Caco-2 (cell line): Measurements from ENCODE around the gene KCNK4. TPM values are rescaled to one million over a fixed set of nuclear protein-coding genes. Genes with fewer than 3 reads are reported as not detected.

Source experiments
- BruUV-seq: library from RNA; stranded (reverse); fragments of 400-500 nt; replicated peaks from 2 replicates; lab custom pipeline; 2021; lab: Mats Ljungman, UMichigan
- CTCF ChIA-PET: fragments of 300-600 bp; sonication (Branson Sonifier 250); formaldehyde crosslinking; loops from one replicate; lab custom pipeline; 2022; ENCODE audit warnings: antibody characterized with exemption; lab: Charles Lee
- POLR2A ChIA-PET: fragments of 300-600 bp; sonication (Branson Sonifier 250); formaldehyde crosslinking; loops from one replicate; lab custom pipeline; 2022; ENCODE audit warnings: antibody characterized with exemption; lab: Charles Lee
- DNase-seq, 2 experiments: peaks; one replicate each; pipeline versions ENCODE4 v3.0.0 to v3.0.0-alpha.2; 2020 to 2022
- H3K27me3 ChIP-seq: replicated peaks from 2 replicates; pipeline ENCODE4 v1.6.0; 2011; ENCODE audit warnings: low read length; ENCODE audit not compliant: control insufficient read depth, insufficient read depth
- H3K36me3 ChIP-seq: 2 replicates; pipeline ENCODE4 v1.5.1; 2011; ENCODE audit warnings: low read length; ENCODE audit not compliant: control insufficient read depth, insufficient read depth
- H3K4me1 ChIP-seq: fragments of 250-450 bp; sonication (Bioruptor Pico); 2 replicates; pipeline ENCODE4 v1.5.1; 2020; ENCODE audit warnings: mild to moderate bottlenecking
- H3K4me3 ChIP-seq: 2 replicates; pipeline ENCODE4 v1.5.1; 2011; ENCODE audit warnings: low read depth, mild to moderate bottlenecking, control low read depth, low read length
- H3K9me3 ChIP-seq: fragments of 250-450 bp; sonication (Bioruptor Pico); 2 replicates; pipeline ENCODE4 v1.5.1; 2020; ENCODE audit warnings: mild to moderate bottlenecking, moderate library complexity
- H3K27ac Mint-ChIP-seq: one replicate; pipeline ENCODE4 v1.8.0; 2022; ENCODE audit warnings: mixed read lengths; ENCODE audit not compliant: unreplicated experiment
- H3K27me3 Mint-ChIP-seq: one replicate; pipeline ENCODE4 v1.8.0; 2022; ENCODE audit warnings: mixed read lengths; ENCODE audit not compliant: insufficient read depth, unreplicated experiment
- H3K36me3 Mint-ChIP-seq: one replicate; pipeline ENCODE4 v1.8.0; 2022; ENCODE audit warnings: mild to moderate bottlenecking, mixed read lengths; ENCODE audit not compliant: insufficient read depth, unreplicated experiment
- H3K4me1 Mint-ChIP-seq: one replicate; pipeline ENCODE4 v1.8.0; 2022; ENCODE audit warnings: low read depth, mixed read lengths; ENCODE audit not compliant: unreplicated experiment
- H3K4me3 Mint-ChIP-seq: one replicate; pipeline ENCODE4 v1.8.0; 2022; ENCODE audit warnings: mild to moderate bottlenecking, moderate library complexity, mixed read lengths; ENCODE audit not compliant: unreplicated experiment
- H3K9me3 Mint-ChIP-seq: one replicate; pipeline ENCODE4 v1.8.0; 2022; ENCODE audit warnings: mixed read lengths; ENCODE audit not compliant: unreplicated experiment
- intact Hi-C: fragments of 100-400 bp; cut with micrococcal nuclease; formaldehyde crosslinking; loops from one replicate; pipeline ENCODE4 v1.10.0; 2022; ENCODE audit not compliant: unreplicated experiment
- total RNA-seq: library from RNA; stranded (reverse); gene quantifications from 2 replicates; pipeline ENCODE4 v1.2.3, GENCODE V29; 2022
- TF ChIP-seq, protein P1 (sequence below), 2 experiments: fragments of 200-600 bp in 1 of 2; IDR thresholded peaks; 1 replicate in 1 of 2; 2 replicates in 1 of 2; pipeline versions ENCODE4 v1.5.1 to v1.8.0; 2011 to 2022; ENCODE audit warnings: antibody characterized with exemption in 1 of 2, control low read depth in 1 of 2, inconsistent platforms in 1 of 2, low read depth in 1 of 2, low read length in 1 of 2, mild to moderate bottlenecking in 1 of 2, moderate library complexity in 1 of 2; ENCODE audit not compliant: insufficient read depth in 1 of 2, severe bottlenecking in 1 of 2, unreplicated experiment in 1 of 2

KCNK4 gene
- total RNA-seq, 1 experiment from 2014 or later: not detected

- H3K4me1 Mint-ChIP-seq: peaks cover 12% of the 10 kb centered on the region
- H3K36me3 ChIP-seq: no peaks in the 10 kb centered on the region
- POLR2A ChIA-PET: interaction anchor here (0.6 kb wide), 1 partner anchor 13 kb away, joined by 3 read pairs; no protein-coding TSS in a partner anchor
- no peak overlapping the region for H3K4me3 Mint-ChIP-seq
- H3K27me3 Mint-ChIP-seq: no peaks in the 10 kb centered on the region
- no TSS peak for BruUV-seq
- no peak overlapping the region for H3K27ac Mint-ChIP-seq
- TF ChIP-seq, protein P1, sequence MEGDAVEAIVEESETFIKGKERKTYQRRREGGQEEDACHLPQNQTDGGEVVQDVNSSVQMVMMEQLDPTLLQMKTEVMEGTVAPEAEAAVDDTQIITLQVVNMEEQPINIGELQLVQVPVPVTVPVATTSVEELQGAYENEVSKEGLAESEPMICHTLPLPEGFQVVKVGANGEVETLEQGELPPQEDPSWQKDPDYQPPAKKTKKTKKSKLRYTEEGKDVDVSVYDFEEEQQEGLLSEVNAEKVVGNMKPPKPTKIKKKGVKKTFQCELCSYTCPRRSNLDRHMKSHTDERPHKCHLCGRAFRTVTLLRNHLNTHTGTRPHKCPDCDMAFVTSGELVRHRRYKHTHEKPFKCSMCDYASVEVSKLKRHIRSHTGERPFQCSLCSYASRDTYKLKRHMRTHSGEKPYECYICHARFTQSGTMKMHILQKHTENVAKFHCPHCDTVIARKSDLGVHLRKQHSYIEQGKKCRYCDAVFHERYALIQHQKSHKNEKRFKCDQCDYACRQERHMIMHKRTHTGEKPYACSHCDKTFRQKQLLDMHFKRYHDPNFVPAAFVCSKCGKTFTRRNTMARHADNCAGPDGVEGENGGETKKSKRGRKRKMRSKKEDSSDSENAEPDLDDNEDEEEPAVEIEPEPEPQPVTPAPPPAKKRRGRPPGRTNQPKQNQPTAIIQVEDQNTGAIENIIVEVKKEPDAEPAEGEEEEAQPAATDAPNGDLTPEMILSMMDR (IDR thresholded peaks at IDR 0.05; ENCODE audit: insufficient read depth in 1 of 2, low read depth in 1 of 2, low read length in 1 of 2, severe bottlenecking in 1 of 2, unreplicated experiment in 1 of 2): no peak
- H3K4me1 ChIP-seq: peaks cover 5% of the 10 kb centered on the region; the same call in 1 of the 2 replicates
- H3K9me3 ChIP-seq: no peaks in the 10 kb centered on the region
- intact Hi-C loops: no loop called here
- DNase-seq: no peak
- no peaks in the 10 kb centered on the region for H3K27me3 ChIP-seq
- no peak overlapping the region for H3K4me3 ChIP-seq
- CTCF ChIA-PET: interaction anchor here (0.7 to 1.9 kb wide), 4 partner anchors 16 to 860 kb away, joined by 3 to 7 read pairs (median 5); partner anchors contain the start of gene PRDX5
- H3K36me3 Mint-ChIP-seq: peaks cover 4% of the 10 kb centered on the region
- no peaks in the 10 kb centered on the region for H3K9me3 Mint-ChIP-seq
Observed at GRCh38 chr11:64338716-64339115, 47.6 kb downstream of the KCNK4 start.

GRCh38 chr11:64339286-64339685, 48.2 kb downstream of the KCNK4 start:
- H3K9me3 ChIP-seq: no peaks in the 10 kb centered on the region
- no peaks in the 10 kb centered on the region for H3K36me3 ChIP-seq
- no TSS peak for BruUV-seq
- H3K27me3 ChIP-seq: no peaks in the 10 kb centered on the region
- ChIA-PET POLR2A (no interaction called here), CTCF (interaction anchor here (1.9 kb wide), 1 partner anchor 15 kb away, joined by 7 read pairs; no protein-coding TSS in a partner anchor)
- H3K4me1 ChIP-seq: peaks cover 5% of the 10 kb centered on the region; the same call in 1 of the 2 replicates
- H3K9me3 Mint-ChIP-seq: no peaks in the 10 kb centered on the region
- no peaks in the 10 kb centered on the region for H3K27me3 Mint-ChIP-seq
- no peak for DNase-seq
- no peak overlapping the region for H3K4me3 Mint-ChIP-seq
- TF ChIP-seq, protein P1 (IDR thresholded peaks at IDR 0.05; ENCODE audit: insufficient read depth in 1 of 2, low read depth in 1 of 2, low read length in 1 of 2, severe bottlenecking in 1 of 2, unreplicated experiment in 1 of 2): no peak
- intact Hi-C loops: no loop called here
- H3K4me3 ChIP-seq: no peak overlapping the region
- H3K36me3 Mint-ChIP-seq: peaks cover 4% of the 10 kb centered on the region
- H3K27ac Mint-ChIP-seq: no peak overlapping the region
- H3K4me1 Mint-ChIP-seq: peaks cover 12% of the 10 kb centered on the region

GRCh38 chr11:64339754-64340408, 48.8 kb downstream of the KCNK4 start, which contains the start of gene CCDC88B:
Gene CCDC88B, plus strand, starts transcription at chr11:64340204. Its CDS starts 63 bp downstream, at chr11:64340267.
- H3K4me3 ChIP-seq: no peak within 1 kb of the TSS

More at GRCh38 chr11:64339754-64340408, 48.8 kb downstream of the KCNK4 start, which contains the start of gene CCDC88B:
- no peaks in the 10 kb centered on the region for H3K27me3 ChIP-seq
- Mint-ChIP-seq H3K27me3 (no peaks in the 10 kb centered on the region), H3K27ac (no peak within 1 kb of the TSS), H3K4me3 (no peak within 1 kb of the TSS), H3K4me1 (peaks cover 10% of the 10 kb centered on the region), H3K9me3 (no peaks in the 10 kb centered on the region), H3K36me3 (peaks cover 2% of the 10 kb centered on the region)
- no peaks in the 10 kb centered on the region; the same call in 1 of the 2 replicates for H3K4me1 ChIP-seq
- POLR2A ChIA-PET: no interaction called here
- TF ChIP-seq, protein P1 (IDR thresholded peaks at IDR 0.05; ENCODE audit: insufficient read depth in 1 of 2, low read depth in 1 of 2, low read length in 1 of 2, severe bottlenecking in 1 of 2, unreplicated experiment in 1 of 2): no peak
- H3K36me3 ChIP-seq: no peaks in the 10 kb centered on the region
- H3K9me3 ChIP-seq: no peaks in the 10 kb centered on the region
- no TSS peak for BruUV-seq
- DNase-seq: no peak
- intact Hi-C loops: no loop called here
- CTCF ChIA-PET: no interaction called here
